ENCODE measurements around the gene SLAMF7. TPM values are rescaled to one million over a fixed set of nuclear protein-coding genes. Genes with fewer than 3 reads are reported as not detected.

The SLAMF7 gene
- total RNA-seq, 3 donors from 2014 or later (not counting 1 experiment from before 2014, with no cell fraction given): 191 to 301 (median 227) TPM

- H3K9me3 Mint-ChIP-seq: no peaks in the 10 kb centered on the region
- H3K27me3 ChIP-seq (ENCODE audit: control insufficient read depth, insufficient read depth, low read length): no peaks in the 10 kb centered on the region
- H3K27ac ChIP-seq (ENCODE audit: low read length): peak overlapping the region; percentile 86
- TF ChIP-seq CTCF (IDR thresholded peaks at IDR 0.05): no peak
- H3K9me3 ChIP-seq (ENCODE audit: control insufficient read depth, insufficient read depth, low read length): no peaks in the 10 kb centered on the region
- H3K4me3 Mint-ChIP-seq: peak overlapping the region; percentile 85
- H3K36me3 Mint-ChIP-seq: peaks cover 46% of the 10 kb centered on the region
- ATAC-seq (no peak), DNase-seq (no peak)
- no peaks in the 10 kb centered on the region for H3K27me3 Mint-ChIP-seq (ENCODE audit: low read depth in 2 of 2)
- H3K4me1 ChIP-seq (ENCODE audit: control insufficient read depth, insufficient read depth, low read length): peaks cover 69% of the 10 kb centered on the region
- no peak overlapping the region for H3K4me3 ChIP-seq (ENCODE audit: low read length)
- intact Hi-C loops (cut with micrococcal nuclease): loop anchor here (1.0 to 10.0 kb wide), 2 partner anchors 11 to 794 kb away; partner anchors contain the start of genes FCGR3A and SLAMF7
- peaks cover 89 to 92% of the 10 kb centered on the region in 2 donors for H3K4me1 Mint-ChIP-seq
- 74% methylated on average over 2 of the region's 2 CpGs for WGBS (ENCODE audit: insufficient coverage)
- H3K36me3 ChIP-seq (ENCODE audit: control insufficient read depth, insufficient read depth, low read length): peaks cover 56% of the 10 kb centered on the region
- H3K27ac Mint-ChIP-seq: peak overlapping the region; percentile 88 to 96
Observed at GRCh38 chr1:160750608-160751007, 11.6 kb downstream of the SLAMF7 start.

GRCh38 chr1:160752406-160752805, 13.4 kb downstream of the SLAMF7 start:
- Mint-ChIP-seq H3K4me3 (peak overlapping the region; percentile 85), H3K36me3 (peaks cover 46% of the 10 kb centered on the region), H3K4me1 (peaks cover 89 to 94% of the 10 kb centered on the region in 2 donors), H3K27ac (peak overlapping the region; percentile 88 to 96), H3K27me3 (ENCODE audit: low read depth in 2 of 2) (no peaks in the 10 kb centered on the region), H3K9me3 (peaks cover 3 to 4% of the 10 kb centered on the region in 2 donors)
- no peak for TF ChIP-seq CTCF (IDR thresholded peaks at IDR 0.05)
- no peaks in the 10 kb centered on the region for H3K27me3 ChIP-seq (ENCODE audit: control insufficient read depth, insufficient read depth, low read length)
- 92% methylated on average over 2 of the region's 3 CpGs for WGBS (ENCODE audit: insufficient coverage)
- DNase-seq (no peak), ATAC-seq (no peak)
- H3K9me3 ChIP-seq (ENCODE audit: control insufficient read depth, insufficient read depth, low read length): no peaks in the 10 kb centered on the region
- peaks cover 56% of the 10 kb centered on the region for H3K36me3 ChIP-seq (ENCODE audit: control insufficient read depth, insufficient read depth, low read length)
- H3K4me1 ChIP-seq (ENCODE audit: control insufficient read depth, insufficient read depth, low read length): peaks cover 76% of the 10 kb centered on the region
- no peak overlapping the region for H3K4me3 ChIP-seq (ENCODE audit: low read length)
- intact Hi-C loops (cut with micrococcal nuclease): loop anchor here (1.0 to 10.0 kb wide), 2 partner anchors 15 to 792 kb away; partner anchors contain the start of gene FCGR3A
- H3K27ac ChIP-seq (ENCODE audit: low read length): peak overlapping the region; percentile 66

- intact Hi-C loops (cut with micrococcal nuclease): loop anchor here (1.0 to 10.0 kb wide), 2 partner anchors 14 to 792 kb away; partner anchors contain the start of gene FCGR3A
- ATAC-seq (no peak), DNase-seq (no peak)
- no peak for TF ChIP-seq CTCF (IDR thresholded peaks at IDR 0.05)
- no peaks in the 10 kb centered on the region for H3K27me3 Mint-ChIP-seq (ENCODE audit: low read depth in 2 of 2)
- peaks cover 43% of the 10 kb centered on the region for H3K36me3 Mint-ChIP-seq
- Histone ChIP-seq H3K27ac (ENCODE audit: low read length) (no peak overlapping the region), H3K4me1 (ENCODE audit: control insufficient read depth, insufficient read depth, low read length) (peaks cover 76% of the 10 kb centered on the region), H3K36me3 (ENCODE audit: control insufficient read depth, insufficient read depth, low read length) (peaks cover 55% of the 10 kb centered on the region), H3K27me3 (ENCODE audit: control insufficient read depth, insufficient read depth, low read length) (no peaks in the 10 kb centered on the region), H3K9me3 (ENCODE audit: control insufficient read depth, insufficient read depth, low read length) (no peaks in the 10 kb centered on the region), H3K4me3 (ENCODE audit: low read length) (no peak overlapping the region)
- peaks cover 89 to 93% of the 10 kb centered on the region in 2 donors for H3K4me1 Mint-ChIP-seq
- peak overlapping the region; percentile 43 for H3K4me3 Mint-ChIP-seq
- H3K27ac Mint-ChIP-seq: peak overlapping the region; percentile 88 to 96
- 80% methylated on average over 5 of the region's 5 CpGs for WGBS (ENCODE audit: insufficient coverage)
- H3K9me3 Mint-ChIP-seq: peaks cover 3 to 4% of the 10 kb centered on the region in 2 donors
Observed at GRCh38 chr1:160752924-160753323, 13.9 kb downstream of the SLAMF7 start.

GRCh38 chr1:160753594-160753993, 14.5 kb downstream of the SLAMF7 start:
- no peak for TF ChIP-seq CTCF (IDR thresholded peaks at IDR 0.05)
- peak overlapping the region; percentile 2 for H3K27ac ChIP-seq (ENCODE audit: low read length)
- Mint-ChIP-seq H3K9me3 (peaks cover 3 to 4% of the 10 kb centered on the region in 2 donors), H3K4me1 (peaks cover 84 to 88% of the 10 kb centered on the region in 2 donors), H3K27me3 (ENCODE audit: low read depth in 2 of 2) (no peaks in the 10 kb centered on the region), H3K27ac (peak overlapping the region; percentile 88 to 96), H3K36me3 (peaks cover 36% of the 10 kb centered on the region), H3K4me3 (peak overlapping the region; percentile 40)
- H3K27me3 ChIP-seq (ENCODE audit: control insufficient read depth, insufficient read depth, low read length): no peaks in the 10 kb centered on the region
- ATAC-seq (no peak), DNase-seq (no peak)
- H3K36me3 ChIP-seq (ENCODE audit: control insufficient read depth, insufficient read depth, low read length): peaks cover 48% of the 10 kb centered on the region
- H3K9me3 ChIP-seq (ENCODE audit: control insufficient read depth, insufficient read depth, low read length): no peaks in the 10 kb centered on the region
- H3K4me3 ChIP-seq (ENCODE audit: low read length): no peak overlapping the region
- peaks cover 72% of the 10 kb centered on the region for H3K4me1 ChIP-seq (ENCODE audit: control insufficient read depth, insufficient read depth, low read length)
- intact Hi-C loops (cut with micrococcal nuclease): loop anchor here (10.0 kb wide), 1 partner anchor 791 kb away; the partner anchor contains the start of gene FCGR3A

All from natural killer cell (primary cell).